Measurements from ENCODE around the gene AMN. TPM values are rescaled to one million over a fixed set of nuclear protein-coding genes. Genes with fewer than 3 reads are reported as not detected.
A peak's percentile ranks its signal among the peaks of the same experiment; 100 is the strongest.
"Not testable (repeated sequence)": the region's sequence is repeated elsewhere in the genome, so short reads cannot be mapped to it uniquely, and the experiment has no call there.

AMN gene
- total RNA-seq (2014; rRNA removed; shearing (Covaris generic)) = 0.03 TPM in 1 of 2 replicates, not detected in the other

DNA sequence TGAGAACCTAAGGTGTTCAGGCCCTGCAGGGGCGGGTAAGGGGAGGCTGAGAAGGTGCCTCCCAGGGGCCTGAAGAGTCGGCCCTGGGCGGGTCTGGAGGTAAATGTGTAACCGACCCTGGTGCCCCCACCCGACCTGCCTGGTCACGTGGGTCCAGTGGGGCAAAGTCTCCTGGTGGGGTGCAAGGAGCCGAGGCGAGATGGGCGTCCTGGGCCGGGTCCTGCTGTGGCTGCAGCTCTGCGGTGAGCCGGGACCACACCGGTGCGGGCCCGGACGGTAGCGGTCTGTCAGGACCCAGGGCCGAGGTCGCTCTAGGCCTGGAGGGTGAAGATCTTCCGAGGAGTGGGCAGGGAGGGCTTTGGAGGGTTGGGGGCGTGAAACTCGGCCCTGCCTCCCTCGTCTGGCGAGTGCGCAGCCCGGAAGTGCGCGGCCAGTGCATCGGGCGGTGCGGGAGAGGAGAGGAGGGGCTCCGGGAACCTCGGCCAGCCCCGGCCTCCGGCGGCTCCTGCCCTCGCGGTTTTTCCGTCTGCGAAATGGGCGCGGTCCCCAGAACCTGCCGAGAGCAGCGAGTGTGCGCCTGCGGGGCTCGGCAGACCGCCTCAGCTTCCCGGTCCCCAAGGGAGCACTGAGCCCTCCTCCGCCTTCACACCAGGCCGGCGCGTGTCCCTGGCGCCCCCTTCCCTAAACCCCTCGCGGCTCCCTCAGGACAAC is at the start of gene AMN:
Gene AMN, plus strand, starts transcription at position 174 of the 711 bp plus-strand sequence. Its CDS starts 26 bp downstream, at position 200.
- no peak for DNase-seq (ENCODE audit: low spot score)

GRCh38 chr14:102873131-102873530 is 49.3 kb upstream of the AMN start:
- no peak for DNase-seq (ENCODE audit: low spot score)

DNA sequence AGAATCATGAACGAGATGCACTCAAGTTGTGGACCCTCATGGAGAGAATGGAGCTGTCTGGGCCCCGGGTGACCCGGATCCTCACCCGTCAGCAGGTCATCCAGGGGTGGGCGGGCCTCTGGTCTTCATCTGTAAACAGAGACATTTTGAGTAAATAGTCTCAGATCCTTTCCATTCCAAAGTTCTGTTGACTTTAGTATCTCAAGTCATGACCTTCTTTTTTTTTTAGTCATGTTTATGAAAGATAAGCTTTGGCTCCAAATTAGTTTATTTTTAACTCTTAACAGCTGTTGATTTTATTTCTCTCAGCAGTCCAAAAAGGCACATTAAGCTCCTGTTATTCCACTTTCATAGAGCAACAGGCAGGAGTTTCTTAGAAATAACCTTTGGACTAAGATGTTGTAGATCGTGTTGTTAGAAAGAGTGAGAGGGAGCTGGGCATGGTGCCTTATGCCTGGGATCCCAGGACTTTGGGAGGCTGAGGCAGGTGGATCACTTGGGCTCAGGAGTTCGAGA is 48.9 kb upstream of the AMN start:
- no peak for DNase-seq (ENCODE audit: low spot score)

DNA sequence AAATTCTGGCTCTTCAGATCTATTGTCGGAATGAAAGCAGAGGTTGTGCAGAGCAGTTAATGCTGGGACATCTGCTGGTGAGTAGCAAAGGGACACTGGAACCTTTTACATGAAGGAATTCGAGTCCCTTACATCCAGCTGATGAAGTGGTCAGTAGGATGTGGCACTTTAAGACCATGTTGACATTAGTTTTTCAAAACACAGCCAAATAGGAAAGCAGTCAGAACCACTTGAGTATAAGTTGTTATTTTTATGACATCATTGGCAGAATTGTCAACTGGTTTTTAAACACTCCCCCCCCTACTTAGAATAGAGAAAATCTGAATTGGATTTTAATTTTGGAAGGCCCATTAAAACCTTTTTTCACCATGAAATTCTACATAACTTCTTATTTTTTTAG is 46.8 kb upstream of the AMN start:
- no peak for DNase-seq (ENCODE audit: low spot score)

GRCh38 chr14:102877511-102877910 is 45.0 kb upstream of the AMN start:
- not testable (repeated sequence) for DNase-seq (ENCODE audit: low spot score)

GRCh38 chr14:102878174-102878969 is 44.1 kb upstream of the AMN start:
- no peak for DNase-seq (ENCODE audit: low spot score)

- no peak for DNase-seq (ENCODE audit: low spot score)
Measured at GRCh38 chr14:102878970-102879460, 43.4 kb upstream of the AMN start.

DNA sequence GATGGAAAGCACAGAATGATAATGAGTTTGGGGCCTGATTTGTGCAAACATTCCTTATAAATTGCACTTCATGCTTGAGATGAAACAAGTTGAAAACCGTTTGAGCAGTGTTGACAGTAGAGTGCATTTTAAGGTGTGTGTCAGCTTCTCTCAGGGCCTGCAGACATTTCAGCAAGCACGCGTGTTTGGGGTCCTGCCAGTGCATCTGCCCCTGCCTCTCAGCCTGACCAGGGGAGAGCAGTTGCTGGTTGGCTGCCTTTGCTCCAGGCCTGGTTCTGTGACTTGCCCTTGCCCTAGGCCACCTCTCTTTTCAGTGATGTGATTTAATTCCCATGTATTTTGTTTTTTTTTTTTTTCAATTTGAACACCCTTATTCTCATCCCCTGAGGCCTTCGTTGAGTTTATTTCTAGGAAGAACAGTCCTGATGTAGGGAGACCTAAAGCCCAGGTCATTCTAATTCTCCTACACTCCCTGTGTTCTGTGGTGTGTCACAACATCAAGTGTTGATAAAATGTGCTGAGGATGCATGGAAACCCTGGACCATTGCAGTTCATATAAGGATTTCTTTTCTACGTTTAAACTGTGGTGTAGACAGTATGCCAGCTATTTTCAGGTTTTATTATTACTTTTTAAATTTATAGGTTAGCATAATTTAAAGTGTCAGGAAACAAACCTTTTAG is 40.1 kb upstream of the AMN start:
- no peak for DNase-seq (ENCODE audit: low spot score)

DNA sequence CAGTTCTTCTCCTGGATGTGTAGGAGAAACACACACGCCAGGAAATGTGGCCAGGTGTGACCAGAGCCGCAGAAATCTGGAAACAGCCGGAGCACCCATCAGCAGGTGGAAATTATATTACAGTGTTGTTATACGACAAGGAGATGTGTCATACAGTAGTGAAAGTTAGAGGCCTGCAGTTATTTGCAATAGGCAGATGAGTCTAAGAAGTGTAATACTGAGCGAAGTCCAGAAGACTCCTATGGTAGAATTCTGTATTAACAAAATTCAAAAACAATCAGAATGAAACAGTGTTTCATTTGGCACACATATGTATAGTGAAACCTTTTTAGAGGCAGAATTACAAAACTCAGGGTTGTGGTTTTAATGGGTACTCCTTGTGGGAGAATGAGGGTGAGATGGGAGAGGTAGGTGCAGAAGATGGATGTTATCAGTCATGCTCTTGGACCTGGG is 39.3 kb upstream of the AMN start:
- DNase-seq (ENCODE audit: low spot score) = no peak

DNA sequence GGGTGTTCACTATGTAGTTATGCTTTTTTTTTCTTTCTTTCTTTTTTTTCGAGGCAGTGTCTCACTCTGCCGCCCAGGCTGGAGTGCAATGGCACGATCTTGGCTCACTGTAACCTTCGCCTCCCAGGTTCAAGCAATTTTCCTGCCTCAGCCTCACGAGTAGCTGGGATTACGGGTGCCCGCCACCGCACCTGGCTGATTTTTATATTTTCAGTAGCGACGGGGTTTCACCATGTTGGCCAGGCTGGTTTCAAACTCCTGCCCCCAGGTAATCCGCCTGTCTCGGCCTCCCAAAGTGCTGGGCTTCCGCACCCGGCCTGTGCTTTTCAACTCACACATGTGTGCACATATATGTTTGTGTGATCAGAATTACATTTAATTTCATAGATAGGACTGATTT is 38.9 kb upstream of the AMN start:
- DNase-seq (ENCODE audit: low spot score) = no peak

- no peak for DNase-seq (ENCODE audit: low spot score)
Measured at GRCh38 chr14:102885737-102886447, 36.6 kb upstream of the AMN start.

- no peak for DNase-seq (ENCODE audit: low spot score)
Measured at GRCh38 chr14:102888748-102889147, 33.7 kb upstream of the AMN start.

GRCh38 chr14:102889615-102890014 is 32.8 kb upstream of the AMN start:
- no peak for DNase-seq (ENCODE audit: low spot score)

- DNase-seq (ENCODE audit: low spot score) = no peak
Measured at GRCh38 chr14:102891111-102891510, 31.4 kb upstream of the AMN start.

DNA sequence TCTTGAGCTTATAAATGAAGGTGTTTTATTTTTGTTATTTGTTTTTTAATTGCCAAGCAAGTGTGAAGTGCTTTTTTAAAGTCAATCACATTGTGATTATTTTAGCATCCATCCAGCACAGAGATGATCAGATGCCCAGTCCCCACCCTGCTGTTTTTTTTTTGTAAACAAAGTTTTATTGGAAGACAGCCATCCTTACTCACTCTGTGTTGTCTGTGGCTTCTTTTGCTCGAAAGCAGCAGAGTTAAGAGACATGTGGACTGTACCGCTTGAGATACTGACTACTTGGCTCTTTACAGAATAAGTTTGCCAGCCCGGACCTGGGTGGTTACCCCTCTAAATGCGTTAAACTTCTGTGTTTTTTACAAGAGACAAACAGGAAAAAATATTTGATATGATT is 30.9 kb upstream of the AMN start:
- DNase-seq (ENCODE audit: low spot score) = peak; percentile 4

DNA sequence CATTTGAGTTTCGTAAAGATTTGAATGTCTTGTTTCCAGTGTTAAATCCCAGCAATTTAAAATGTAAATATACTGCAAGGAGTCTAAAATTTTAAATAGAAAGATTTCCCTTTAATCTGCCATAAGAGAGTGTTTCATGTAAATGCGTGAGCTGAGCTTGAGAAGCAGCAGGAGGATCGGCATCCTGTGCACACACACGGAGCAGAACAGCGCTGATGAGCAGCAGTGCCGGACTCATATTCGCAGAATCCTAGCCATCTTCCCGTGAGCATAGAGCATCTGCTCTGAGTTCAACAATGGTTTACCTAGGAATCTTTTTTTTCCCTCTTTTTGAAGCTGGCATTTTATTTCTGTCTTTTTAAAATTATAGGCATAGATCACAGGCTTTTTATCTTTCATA is 29.8 kb upstream of the AMN start:
- DNase-seq (ENCODE audit: low spot score) = no peak

DNA sequence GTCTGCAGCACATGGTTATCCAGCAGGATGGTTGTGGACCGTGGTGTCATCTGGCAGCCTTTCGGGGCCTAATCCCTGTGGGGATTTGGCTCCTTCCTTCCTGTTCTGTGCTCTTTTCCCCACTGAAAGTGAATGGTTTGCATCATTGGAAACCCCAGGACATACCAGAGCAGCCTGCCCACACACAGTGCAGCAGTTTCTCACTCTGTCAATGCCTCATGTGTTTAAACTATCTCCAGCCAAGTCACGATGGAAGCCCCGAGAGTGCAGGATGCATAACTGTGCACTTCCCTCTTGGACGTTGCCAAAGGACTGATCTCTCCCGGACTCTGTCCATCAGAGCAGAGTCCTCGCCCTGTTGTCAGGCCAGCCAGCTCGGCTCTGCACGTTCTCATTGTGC is 29.0 kb upstream of the AMN start:
- no peak for DNase-seq (ENCODE audit: low spot score)

GRCh38 chr14:102896735-102897134 is 25.7 kb upstream of the AMN start:
- not testable (repeated sequence) for DNase-seq (ENCODE audit: low spot score)

DNA sequence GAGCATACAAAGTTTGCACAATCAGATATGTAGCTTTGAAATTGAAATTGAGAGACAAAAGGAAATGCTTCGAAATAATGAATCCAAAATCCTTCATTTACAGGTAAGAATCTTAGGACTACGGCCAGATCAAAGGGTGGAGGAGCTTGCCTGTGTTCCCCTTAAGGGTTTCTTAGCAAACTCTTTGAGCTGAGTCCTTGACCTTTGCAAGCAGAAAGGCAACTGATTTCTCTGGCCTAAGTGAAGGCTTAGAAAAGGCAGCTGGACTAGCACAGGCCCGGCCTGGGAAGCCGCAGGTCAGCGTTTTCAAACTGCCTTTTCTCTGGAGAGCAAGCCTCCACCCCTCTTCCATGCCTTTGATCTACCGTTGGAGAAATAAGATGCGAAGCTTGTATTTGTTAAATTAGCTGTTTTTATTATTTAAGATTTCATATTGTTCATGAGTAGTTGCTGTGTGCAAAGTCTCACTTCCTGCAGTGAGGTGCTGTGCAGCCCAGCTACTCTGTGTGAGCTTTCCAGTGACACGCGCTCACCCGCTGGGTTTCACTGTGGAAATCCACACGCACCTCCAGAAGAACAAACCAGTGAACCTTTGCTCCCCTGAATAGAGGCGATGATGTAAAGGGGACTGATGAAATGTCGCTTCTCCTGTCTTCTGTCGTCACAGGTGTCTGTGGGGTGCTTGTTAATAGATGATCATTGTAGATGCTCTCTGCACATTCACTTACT is 25.0 kb upstream of the AMN start:
- no peak for DNase-seq (ENCODE audit: low spot score)

- DNase-seq (ENCODE audit: low spot score) = no peak
Measured at GRCh38 chr14:102898298-102898697, 24.2 kb upstream of the AMN start.
